Endodermal cell (in vitro differentiated cells): ENCODE measurements around the gene ATP6V1G3. TPM values are rescaled to one million over a fixed set of nuclear protein-coding genes. Genes with fewer than 3 reads are reported as not detected.
"Not testable (repeated sequence)": the region's sequence is repeated elsewhere in the genome, so short reads cannot be mapped to it uniquely, and the experiment has no call there.

ENCODE experiments used
- DNase-seq: peaks from one replicate; pipeline ENCODE4 v3.0.0-alpha.2; 2017
- H3K27ac ChIP-seq: 2 replicates; pipeline ENCODE4 v1.5.1; 2013; ENCODE audit warnings: mild to moderate bottlenecking, low read depth, low read length, moderate library complexity
- H3K27me3 ChIP-seq: 2 replicates; pipeline ENCODE4 v1.6.1; 2013; ENCODE audit warnings: mild to moderate bottlenecking, low read length, moderate library complexity; ENCODE audit not compliant: insufficient read depth, control insufficient read depth, poor library complexity, severe bottlenecking
- H3K36me3 ChIP-seq: 2 replicates; pipeline ENCODE4 v1.7.0; 2013; ENCODE audit warnings: mild to moderate bottlenecking, low read length, moderate library complexity; ENCODE audit not compliant: control insufficient read depth, insufficient read depth
- H3K4me1 ChIP-seq: one replicate; pipeline ENCODE4 v1.7.0; 2013; ENCODE audit warnings: low read length; ENCODE audit not compliant: control insufficient read depth, insufficient read depth
- H3K4me3 ChIP-seq: 2 replicates; pipeline ENCODE4 v1.5.1; 2013; ENCODE audit warnings: mild to moderate bottlenecking, low read length, moderate library complexity
- H3K9ac ChIP-seq: 2 replicates; pipeline ENCODE4 v1.6.1; 2013; ENCODE audit warnings: mild to moderate bottlenecking, low read length, moderate library complexity; ENCODE audit not compliant: poor library complexity, severe bottlenecking; ENCODE audit errors: extremely low read depth
- H3K9me3 ChIP-seq: 2 replicates; pipeline ENCODE4 v1.6.1; 2013; ENCODE audit warnings: mild to moderate bottlenecking, low read length, moderate library complexity; ENCODE audit not compliant: control insufficient read depth
- H3K27ac Mint-ChIP-seq: 2 replicates; pipeline ENCODE4 v1.8.0; 2020; ENCODE audit warnings: mixed read lengths
- H3K27me3 Mint-ChIP-seq: 2 replicates; pipeline ENCODE4 v1.8.0; 2021; ENCODE audit warnings: mild to moderate bottlenecking, mixed read lengths; ENCODE audit not compliant: insufficient read depth
- H3K36me3 Mint-ChIP-seq: 2 replicates; pipeline ENCODE4 v1.8.0; 2020; ENCODE audit warnings: low read depth, mixed read lengths
- H3K4me1 Mint-ChIP-seq: 2 replicates; pipeline ENCODE4 v1.8.0; 2020; ENCODE audit warnings: mixed read lengths
- H3K4me3 Mint-ChIP-seq: 2 replicates; pipeline ENCODE4 v1.8.0; 2020; ENCODE audit warnings: mild to moderate bottlenecking, moderate library complexity, mixed read lengths
- H3K9me3 Mint-ChIP-seq: 2 replicates; pipeline ENCODE4 v1.8.0; 2020; ENCODE audit warnings: mild to moderate bottlenecking, mixed read lengths
- CTCF ChIP-seq: fragments of 200-600 bp; sonication (generic); conservative IDR thresholded peaks from 2 replicates; pipeline ENCODE4 v1.5.0; 2021; ENCODE audit warnings: antibody characterized with exemption, mild to moderate bottlenecking
- WGBS, 2 experiments: methylation state at CpG; one replicate each; pipeline versions ENCODE4 v1.1.5 to v1.1.7; 2013; ENCODE audit warnings: missing lambda C conversion rate in 2 of 2, mixed read lengths in 1 of 2; ENCODE audit not compliant: insufficient coverage in 1 of 2, insufficient read length in 1 of 2; 5-methylcytosine and 5-hydroxymethylcytosine counted together
- long read RNA-seq, 4 experiments: library from polyadenylated mRNA in 2 of 4; library from RNA in 1 of 4; library from capped mRNA in 1 of 4; stranded (forward) in 3 of 4; unstranded in 1 of 4; transcript quantifications; one replicate each; pipeline ENCODE4 v2.0.0, GENCODE V29; 2020 to 2021; ENCODE audit warnings: inconsistent platforms in 1 of 4
- polyA plus RNA-seq, 2 experiments: library from polyadenylated mRNA; stranded (reverse); fragments of 50-300 nt; gene quantifications; one replicate each; pipeline ENCODE4 v1.2.3, GENCODE V29; 2013
- total RNA-seq, 2 donors: library from RNA; stranded (reverse); fragmentation: NEBNext Ultra II Directional in 1 of 2; extraction: Animal tissue kit (Norgen Biotek cat#: 25700) in 1 of 2; gene quantifications; 2 replicates in 1 of 2; 3 replicates in 1 of 2; pipeline ENCODE4 v1.2.1, GENCODE V29; 2021

ATP6V1G3 gene, protein sequence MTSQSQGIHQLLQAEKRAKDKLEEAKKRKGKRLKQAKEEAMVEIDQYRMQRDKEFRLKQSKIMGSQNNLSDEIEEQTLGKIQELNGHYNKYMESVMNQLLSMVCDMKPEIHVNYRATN
- total RNA-seq: 1 to 10 TPM in 1 of 2 donors, under 1 TPM in 1; 0.62 to 1.5 TPM
- not detected for polyA plus RNA-seq (2013, experiment 1 of 2)
- polyA plus RNA-seq (2013, experiment 2 of 2): not detected
- long read RNA-seq, experiment 1, partial matches to known transcripts: 0 of 1 reads
- long read RNA-seq, experiment 1, other reads (novel, unspliced or antisense): 0 of 1 reads
- long read RNA-seq, experiment 2: 0 reads
- long read RNA-seq, experiment 3: 0 reads
- long read RNA-seq, experiment 4: 0 reads

GRCh38 chr1:198540580-198540979 is at the start of gene ATP6V1G3:
ATP6V1G3 (minus strand) TSS chr1:198540680; CDS start chr1:198540650, 30 bp downstream.
- H3K9ac ChIP-seq: no peak within 1 kb of the TSS
- TF ChIP-seq CTCF: no peak
- Mint-ChIP-seq H3K4me1 (peaks cover 44% of the 10 kb centered on the region), H3K36me3 (no peaks in the 10 kb centered on the region), H3K4me3 (no peak within 1 kb of the TSS), H3K27me3 (no peaks in the 10 kb centered on the region), H3K27ac (peak within 1 kb of the TSS; percentile 73), H3K9me3 (no peaks in the 10 kb centered on the region)
- DNase-seq: peak; percentile 58
- no peaks in the 10 kb centered on the region for H3K36me3 ChIP-seq
- no peaks in the 10 kb centered on the region for H3K27me3 ChIP-seq
- 60 to 79% methylated on average over 1 of the region's 1 CpG for WGBS, 2 experiments
- no peaks in the 10 kb centered on the region for H3K9me3 ChIP-seq
- no peak within 1 kb of the TSS for H3K27ac ChIP-seq
- H3K4me3 ChIP-seq: peak within 1 kb of the TSS; percentile 8
- H3K4me1 ChIP-seq: peaks cover 18% of the 10 kb centered on the region

- H3K27ac Mint-ChIP-seq: no peak overlapping the region
- peaks cover 15% of the 10 kb centered on the region for H3K9me3 Mint-ChIP-seq
- H3K4me1 ChIP-seq: no peaks in the 10 kb centered on the region
Measured at GRCh38 chr1:198588845-198589244, 48.4 kb upstream of the ATP6V1G3 start.

DNA sequence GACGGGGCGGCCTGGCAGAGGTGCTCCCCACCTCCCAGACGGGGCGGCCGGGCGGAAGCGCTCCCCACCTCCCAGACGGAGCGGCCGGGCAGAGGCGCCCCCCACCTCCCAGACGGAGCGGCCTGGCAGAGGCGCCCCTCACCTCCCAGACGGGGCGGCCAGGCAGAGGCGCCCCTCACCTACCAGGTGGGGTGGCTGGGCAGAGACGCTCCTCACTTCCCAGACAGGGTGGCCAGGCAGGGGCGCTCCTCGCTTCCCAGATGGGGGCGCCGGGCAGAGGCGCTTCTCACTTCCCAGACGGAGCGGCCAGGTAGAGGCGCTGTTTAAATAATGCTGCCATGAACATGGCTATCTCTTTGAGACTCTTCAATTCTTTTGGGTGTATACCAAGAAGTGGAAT is 43.7 kb upstream of the ATP6V1G3 start:
- no peak for DNase-seq
- Mint-ChIP-seq H3K36me3 (peaks cover 7% of the 10 kb centered on the region), H3K27me3 (no peaks in the 10 kb centered on the region), H3K4me1 (no peaks in the 10 kb centered on the region), H3K9me3 (peaks cover 44% of the 10 kb centered on the region), H3K4me3 (no peak overlapping the region), H3K27ac (no peak overlapping the region)
- Histone ChIP-seq H3K4me1 (no peaks in the 10 kb centered on the region), H3K9ac (no peak overlapping the region), H3K36me3 (no peaks in the 10 kb centered on the region), H3K27ac (no peak overlapping the region), H3K4me3 (no peak overlapping the region), H3K27me3 (no peaks in the 10 kb centered on the region), H3K9me3 (peaks cover 12% of the 10 kb centered on the region)
- no peak for TF ChIP-seq CTCF
- 93 to 98% methylated on average over 5 to 26 of the region's 26 CpGs for WGBS, 2 experiments

More at GRCh38 chr1:198588845-198589244, 48.4 kb upstream of the ATP6V1G3 start:
- no peak for DNase-seq
- no peak overlapping the region for H3K4me3 Mint-ChIP-seq
- TF ChIP-seq CTCF: no peak
- Histone ChIP-seq H3K27ac (no peak overlapping the region), H3K9me3 (peaks cover 7% of the 10 kb centered on the region), H3K9ac (no peak overlapping the region), H3K36me3 (no peaks in the 10 kb centered on the region), H3K27me3 (no peaks in the 10 kb centered on the region), H3K4me3 (no peak overlapping the region)
- peaks cover 4% of the 10 kb centered on the region for H3K36me3 Mint-ChIP-seq
- H3K27me3 Mint-ChIP-seq: no peaks in the 10 kb centered on the region
- no peaks in the 10 kb centered on the region for H3K4me1 Mint-ChIP-seq

DNA sequence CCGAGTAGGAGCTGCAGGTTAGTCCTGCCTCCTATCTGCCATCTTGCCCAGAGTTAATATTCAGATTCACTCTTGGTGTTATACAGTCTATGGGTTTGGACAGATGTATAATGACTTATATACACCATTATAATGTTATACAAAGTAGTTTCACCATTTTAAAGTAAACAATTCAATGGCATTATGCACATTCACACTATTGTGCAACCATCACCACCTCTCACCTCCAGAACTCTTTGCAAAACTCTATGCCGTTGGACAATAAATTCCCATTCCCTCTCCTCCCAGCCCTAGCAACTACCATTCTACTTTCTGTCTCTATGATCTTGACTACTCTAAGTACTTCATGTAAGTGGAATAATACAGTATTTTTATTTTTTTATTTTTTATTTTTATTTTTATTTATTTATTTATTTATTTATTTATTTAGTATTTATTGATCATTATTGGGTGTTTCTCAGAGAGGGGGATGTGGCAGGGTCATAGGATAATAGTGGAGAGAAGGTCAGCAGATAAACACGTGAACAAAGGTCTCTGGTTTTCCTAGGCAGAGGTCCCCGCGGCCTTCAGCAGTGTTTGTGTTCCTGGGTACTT is 42.8 kb upstream of the ATP6V1G3 start:
- not testable (repeated sequence) for H3K4me3 Mint-ChIP-seq, H3K27ac ChIP-seq, H3K4me3 ChIP-seq, H3K9me3 ChIP-seq, H3K9ac ChIP-seq, H3K27me3 Mint-ChIP-seq, H3K27ac Mint-ChIP-seq, DNase-seq, H3K36me3 Mint-ChIP-seq, H3K36me3 ChIP-seq, H3K4me1 Mint-ChIP-seq, H3K27me3 ChIP-seq, H3K4me1 ChIP-seq
- 98% methylated on average over 4 of the region's 5 CpGs; no CpG with 5 or more reads in 1 of the 2 experiments for WGBS, 2 experiments
- peaks cover 38% of the 10 kb centered on the region for H3K9me3 Mint-ChIP-seq
